ENCODE data around the gene CAPN2.
A peak's percentile ranks its signal among the peaks of the same experiment; 100 is the strongest.

Gene CAPN2

DNA sequence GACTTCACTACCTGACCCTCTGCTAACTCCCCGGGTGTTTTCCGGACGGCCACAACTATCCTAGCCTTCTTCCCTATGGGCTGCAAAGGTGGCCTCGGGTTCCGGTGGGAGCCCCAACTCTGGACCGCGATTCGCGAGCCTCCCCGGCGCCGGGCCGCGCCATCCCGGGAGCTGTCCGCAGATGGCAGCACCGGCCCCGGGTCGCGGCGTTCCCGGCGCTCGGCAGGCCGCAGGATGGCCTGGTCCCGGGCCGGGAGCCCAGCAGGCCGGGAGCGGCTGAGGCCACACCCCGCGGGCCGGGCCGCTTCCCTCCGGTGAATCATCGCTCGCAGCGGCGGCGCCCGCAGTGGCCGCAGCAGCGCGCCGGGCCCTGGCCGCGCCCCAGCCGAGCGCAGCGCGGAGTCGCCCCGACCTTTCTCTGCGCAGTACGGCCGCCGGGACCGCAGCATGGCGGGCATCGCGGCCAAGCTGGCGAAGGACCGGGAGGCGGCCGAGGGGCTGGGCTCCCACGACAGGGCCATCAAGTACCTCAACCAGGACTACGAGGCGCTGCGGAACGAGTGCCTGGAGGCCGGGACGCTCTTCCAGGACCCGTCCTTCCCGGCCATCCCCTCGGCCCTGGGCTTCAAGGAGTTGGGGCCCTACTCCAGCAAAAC lies at the start of gene CAPN2:
CAPN2 (plus strand) TSS at position 346 of the 656 bp plus-strand sequence; CDS start at position 448, 102 bp downstream.
- peak; percentile 36 for DNase-seq (ENCODE audit: low read depth)

- DNase-seq (ENCODE audit: low read depth) = no peak
Observed at GRCh38 chr1:223662943-223663342, 49.4 kb upstream of the CAPN2 start.

DNA sequence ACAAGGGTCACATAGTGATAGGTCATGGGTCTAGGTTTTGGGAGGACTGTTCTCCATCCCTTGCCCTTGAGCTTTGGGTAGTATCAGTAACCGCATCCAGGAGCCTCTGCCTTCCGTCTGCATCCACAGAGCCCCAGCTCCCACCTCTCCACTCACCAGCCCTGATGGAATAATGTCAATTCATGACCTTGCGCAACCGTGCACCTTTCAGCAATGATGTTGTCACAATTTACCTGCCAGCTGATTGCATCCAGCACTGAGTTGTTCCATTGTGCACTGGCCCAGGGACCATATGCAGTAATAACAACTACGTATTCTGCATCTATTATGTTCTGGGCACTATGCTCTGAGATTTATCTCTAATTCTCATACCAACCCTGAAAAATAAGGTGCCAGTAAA lies 48.2 kb upstream of the CAPN2 start:
- DNase-seq (ENCODE audit: low read depth) = no peak

- no peak for DNase-seq (ENCODE audit: low read depth)
Observed at GRCh38 chr1:223665592-223666312, 46.6 kb upstream of the CAPN2 start, which contains the start of gene CAPN8. Gene CAPN8, minus strand, starts transcription at chr1:223665701. Its CDS starts 55 bp downstream, at chr1:223665646.

DNA sequence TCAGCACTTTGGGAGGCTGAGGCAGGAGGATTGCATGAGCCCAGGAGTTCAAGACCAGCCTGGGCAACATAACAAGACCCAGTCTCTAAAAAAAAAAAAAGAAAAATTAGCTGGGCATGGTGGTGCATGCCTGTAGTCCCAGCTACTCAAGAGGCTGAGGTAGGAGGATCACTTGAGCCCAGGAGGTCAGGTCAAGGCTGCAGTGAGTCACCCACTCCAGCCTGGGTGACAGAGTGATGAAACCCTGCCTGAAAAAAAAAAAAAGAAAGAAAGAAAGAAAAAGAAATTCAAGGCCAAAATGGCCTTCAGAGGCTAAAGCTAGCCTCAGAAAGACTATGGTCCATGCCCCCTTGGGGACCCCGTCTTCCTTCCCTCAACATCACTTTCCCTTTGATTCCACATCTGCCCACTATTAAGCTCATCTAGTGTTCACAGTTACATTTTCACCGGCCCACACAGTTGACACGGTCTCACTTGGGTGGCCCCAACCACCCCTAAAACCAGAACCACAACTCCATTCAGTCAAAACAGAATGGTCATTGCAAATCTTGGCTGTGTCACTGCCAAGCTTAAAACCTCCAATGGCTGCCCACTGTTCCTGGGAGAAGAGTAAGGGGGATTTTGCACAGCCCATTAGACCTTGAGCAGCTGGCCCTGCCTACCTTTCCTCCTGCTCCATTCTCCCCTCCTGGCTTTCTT lies 44.7 kb upstream of the CAPN2 start:
- DNase-seq (ENCODE audit: low read depth) = no peak

- no peak for DNase-seq (ENCODE audit: low read depth)
Observed at GRCh38 chr1:223669003-223669795, 43.1 kb upstream of the CAPN2 start.

DNA sequence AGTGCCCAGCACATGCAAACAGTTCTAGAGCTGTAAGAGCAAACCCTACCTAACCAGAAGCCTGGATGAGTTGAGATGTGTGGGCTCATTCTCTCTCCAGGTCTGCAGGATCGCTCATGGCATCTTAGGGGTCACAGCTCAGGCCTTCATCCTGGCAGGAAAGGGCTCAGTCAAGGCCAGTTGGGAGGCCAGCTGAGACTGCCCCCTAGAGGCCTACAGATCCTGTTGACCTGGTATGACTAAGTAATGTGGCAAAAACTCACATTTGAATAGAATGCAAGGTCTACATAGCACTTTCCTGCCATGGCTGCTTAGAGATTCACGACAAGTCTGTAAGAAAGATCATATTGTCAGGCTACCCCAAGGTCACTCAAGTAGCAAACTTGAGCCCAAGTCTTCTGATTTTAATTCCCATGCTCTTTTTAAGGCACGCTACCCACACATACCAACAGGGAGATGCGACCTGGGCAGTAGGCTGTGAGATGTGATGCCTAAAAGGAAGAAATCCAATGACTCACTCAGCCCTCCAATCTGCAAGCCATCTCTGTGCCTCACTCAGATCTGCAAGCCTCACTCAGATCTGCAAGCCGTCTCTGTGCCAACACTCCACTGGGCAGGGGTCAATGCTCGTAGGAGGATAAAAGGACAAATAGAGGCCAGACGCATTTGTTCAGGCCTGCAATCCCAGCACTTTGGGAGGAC lies 41.7 kb upstream of the CAPN2 start:
- DNase-seq (ENCODE audit: low read depth) = no peak

- DNase-seq (ENCODE audit: low read depth) = no peak
Observed at GRCh38 chr1:223674119-223674890, 38.0 kb upstream of the CAPN2 start.

DNA sequence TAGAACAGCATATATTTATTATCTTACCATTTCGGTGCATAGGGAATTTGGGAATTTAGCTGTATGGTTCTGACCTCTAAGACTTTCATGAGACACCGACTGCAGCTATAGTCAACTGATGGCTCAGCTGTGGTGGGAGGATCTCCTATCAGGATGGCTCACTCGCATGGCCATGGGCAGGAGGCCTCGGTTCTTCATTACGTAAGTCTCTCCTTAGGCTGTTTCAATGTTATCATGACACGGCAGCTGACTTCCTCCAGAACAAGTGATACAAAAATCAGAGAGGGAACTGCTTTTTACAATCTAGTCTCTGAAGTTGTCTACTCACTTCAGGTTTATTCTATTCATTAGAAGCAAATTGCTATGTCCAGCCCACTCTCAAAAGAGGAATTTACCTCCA lies 33.5 kb upstream of the CAPN2 start:
- no peak for DNase-seq (ENCODE audit: low read depth)

GRCh38 chr1:223680188-223680587 lies 32.2 kb upstream of the CAPN2 start:
- no peak for DNase-seq (ENCODE audit: low read depth)

GRCh38 chr1:223682502-223682901 lies 29.8 kb upstream of the CAPN2 start:
- DNase-seq (ENCODE audit: low read depth) = no peak

DNA sequence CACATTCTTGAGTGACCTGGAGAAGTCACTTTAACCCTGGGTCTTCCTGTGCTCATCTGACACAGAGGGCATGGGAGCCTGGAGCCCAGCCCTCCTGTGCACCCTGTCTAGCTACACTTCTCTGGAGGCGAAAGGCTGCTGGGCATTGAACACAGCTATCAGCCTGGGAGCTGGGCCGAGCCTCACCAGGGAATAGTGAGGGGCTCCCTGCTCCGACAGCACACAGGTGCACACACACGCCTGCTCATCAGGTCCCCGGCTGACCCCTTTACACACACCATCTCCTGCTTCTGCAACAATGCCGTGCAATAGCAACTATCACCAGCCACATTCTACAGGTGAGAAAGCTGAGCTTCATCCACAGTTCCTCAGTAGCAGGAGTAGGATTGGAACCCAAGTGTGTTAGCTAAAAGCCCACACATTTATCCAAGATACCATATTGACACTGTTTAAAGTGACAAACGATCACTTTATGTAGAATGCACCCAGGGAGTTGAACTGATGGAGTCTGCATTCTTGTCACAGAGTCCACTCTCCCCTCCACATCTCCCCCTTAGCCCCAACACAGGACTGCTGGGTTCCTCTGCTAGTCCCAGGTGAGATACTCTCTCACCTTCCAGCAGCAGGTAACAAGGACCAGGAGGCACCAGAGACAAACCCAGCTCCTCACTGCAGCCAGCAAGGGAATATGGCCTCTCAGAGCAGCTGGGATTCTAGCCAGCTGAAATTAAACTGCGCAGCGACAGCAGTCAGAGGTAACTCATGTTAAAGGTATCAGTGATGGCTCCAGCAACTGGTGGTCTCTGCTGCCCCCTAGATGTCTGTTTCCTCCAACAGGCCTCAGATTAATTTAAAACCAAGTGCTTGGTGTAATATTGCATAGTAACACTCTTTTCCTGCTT lies 28.5 kb upstream of the CAPN2 start:
- DNase-seq (ENCODE audit: low read depth) = no peak

DNA sequence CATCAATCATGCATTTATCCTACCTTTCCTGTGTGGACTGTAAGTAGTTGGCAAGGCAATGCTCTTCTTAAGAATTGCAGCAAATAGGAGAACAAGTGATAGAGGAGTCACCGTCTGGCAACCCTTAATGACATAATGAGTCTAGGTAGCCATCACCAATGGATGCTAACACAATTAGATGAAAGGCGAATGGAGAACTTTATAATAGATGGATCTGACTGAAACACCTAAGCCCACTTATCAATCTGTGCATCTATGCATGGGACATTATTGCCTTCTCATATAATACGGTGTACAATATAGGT lies 27.9 kb upstream of the CAPN2 start:
- DNase-seq (ENCODE audit: low read depth) = no peak

DNA sequence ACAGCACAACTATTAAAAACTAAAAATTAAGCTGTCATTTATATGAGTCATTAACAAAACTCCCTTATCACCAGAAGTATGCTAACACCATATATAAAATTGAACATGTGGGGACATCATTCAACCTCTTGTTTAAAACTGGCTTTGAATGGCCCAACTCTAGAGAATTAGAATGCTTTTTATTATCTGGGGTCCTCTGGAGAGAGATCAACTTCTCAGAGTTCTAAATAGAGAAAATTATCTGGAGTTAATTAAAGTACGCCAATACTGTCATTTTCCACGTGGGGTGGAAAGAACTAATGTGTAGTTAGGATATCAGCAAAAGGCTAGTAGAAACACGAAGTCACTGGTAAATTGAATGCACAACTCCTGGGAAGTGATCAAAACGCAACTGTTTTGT lies 21.2 kb upstream of the CAPN2 start:
- no peak for DNase-seq (ENCODE audit: low read depth)

GRCh38 chr1:223695014-223695548 lies 17.3 kb upstream of the CAPN2 start:
- no peak for DNase-seq (ENCODE audit: low read depth)

DNA sequence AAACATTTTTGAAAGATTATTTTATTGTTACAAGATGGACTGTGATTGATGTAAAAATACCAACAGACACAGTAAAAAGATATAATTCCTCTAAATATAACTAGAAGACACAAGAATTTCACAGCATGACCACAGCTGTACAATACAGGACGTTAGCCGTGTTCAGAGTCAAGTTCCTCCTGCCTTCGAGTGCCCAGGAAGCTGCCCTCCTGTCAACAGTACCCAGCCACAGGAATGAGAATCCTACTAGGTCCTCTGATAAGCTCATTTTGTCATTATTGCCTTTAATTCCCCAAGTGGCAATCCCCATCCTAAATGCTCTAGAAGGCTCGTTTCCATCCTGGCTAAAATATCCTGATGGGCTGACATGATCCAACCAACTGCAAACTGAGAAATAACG lies 16.4 kb upstream of the CAPN2 start:
- DNase-seq (ENCODE audit: low read depth) = no peak

GRCh38 chr1:223700388-223700918 lies 11.9 kb upstream of the CAPN2 start:
- no peak for DNase-seq (ENCODE audit: low read depth)

GRCh38 chr1:223700942-223701637 lies 11.2 kb upstream of the CAPN2 start:
- no peak for DNase-seq (ENCODE audit: low read depth)
